ENCODE data around the gene MAPK12.
"Not testable (repeated sequence)": the region's sequence is repeated elsewhere in the genome, so short reads cannot be mapped to it uniquely, and the experiment has no call there.

MAPK12 gene

GRCh38 chr22:50274771-50275170 lies 13.3 kb upstream of the MAPK12 start:
- Histone ChIP-seq H3K9me3 (replicated peaks in 1 of 2; ENCODE audit: control insufficient read depth in 2 of 2, insufficient read depth in 1 of 2, low read depth in 1 of 2, low read length in 2 of 2) (peaks cover 5 to 7% of the 10 kb centered on the region in 2 donors), H2AK5ac (ENCODE audit: low read depth, low read length) (peak overlapping the region; percentile 75), H2BK12ac (ENCODE audit: low read length) (no peak overlapping the region), H3K4me3 (ENCODE audit: low read length in 2 of 2) (no peak overlapping the region), H3K27me3 (ENCODE audit: control insufficient read depth in 3 of 3, insufficient read depth in 3 of 3, low read depth in 1 of 3, low read length in 3 of 3) (peaks cover 0 to 2% (median 0%) of the 10 kb centered on the region in 3 experiments), H2BK15ac (ENCODE audit: low read length) (peak overlapping the region; percentile 49), H4K91ac (ENCODE audit: low read depth, low read length, poor library complexity) (peak overlapping the region; percentile 30), H3K4me1 (ENCODE audit: control insufficient read depth in 2 of 2, insufficient read depth in 1 of 2, low read depth in 1 of 2, low read length in 2 of 2) (peaks cover 20 to 29% of the 10 kb centered on the region in 2 donors), H2BK120ac (ENCODE audit: low read depth, low read length) (no peak overlapping the region), H3K36me3 (replicated peaks in 1 of 2; ENCODE audit: control insufficient read depth in 2 of 2, insufficient read depth in 2 of 2, low read length in 2 of 2) (peaks cover 42 to 58% of the 10 kb centered on the region in 2 donors), H3K23ac (ENCODE audit: low read depth, low read length, poor library complexity) (no peak overlapping the region), H3K14ac (ENCODE audit: low read length) (no peak overlapping the region), H2AFZ (ENCODE audit: low read length) (no peak overlapping the region), H3K18ac (ENCODE audit: low read length) (no peak overlapping the region), H3K79me1 (ENCODE audit: low read depth, low read length) (peaks cover 5% of the 10 kb centered on the region), H3K9ac (ENCODE audit: low read depth, low read length, poor library complexity) (no peak overlapping the region), H3K27ac (replicated peaks; ENCODE audit: low read length) (peak overlapping the region; percentile 39), H4K8ac (ENCODE audit: low read depth, low read length) (no peak overlapping the region), H3K4me2 (ENCODE audit: insufficient read depth, low read length, poor library complexity, severe bottlenecking) (no peak overlapping the region), H2BK5ac (ENCODE audit: low read length) (no peak overlapping the region), H3K4ac (ENCODE audit: low read length) (no peak overlapping the region)
- no CpG with 5 or more reads among the region's 7 CpGs for WGBS, 2 donors (ENCODE audit: extremely low coverage in 2 of 2, insufficient read length in 2 of 2, insufficient replicate concordance in 1 of 2)
- no peak for DNase-seq (ENCODE audit: low spot score)

GRCh38 chr22:50274311-50274710 lies 12.8 kb upstream of the MAPK12 start:
- H3K4me3 ChIP-seq (ENCODE audit: low read length in 2 of 2), result no peak overlapping the region
- no peak overlapping the region for H3K27ac ChIP-seq (replicated peaks; ENCODE audit: low read length)
- H4K8ac ChIP-seq (ENCODE audit: low read depth, low read length), result no peak overlapping the region
- H3K79me1 ChIP-seq (ENCODE audit: low read depth, low read length), result peaks cover 5% of the 10 kb centered on the region
- H2AFZ ChIP-seq (ENCODE audit: low read length), result no peak overlapping the region
- H3K36me3 ChIP-seq (replicated peaks in 1 of 2; ENCODE audit: control insufficient read depth in 2 of 2, insufficient read depth in 2 of 2, low read length in 2 of 2), result peaks cover 37 to 54% of the 10 kb centered on the region in 2 donors
- no peak overlapping the region for H3K4me2 ChIP-seq (ENCODE audit: insufficient read depth, low read length, poor library complexity, severe bottlenecking)
- no peak overlapping the region for H2BK5ac ChIP-seq (ENCODE audit: low read length)
- no CpG with 5 or more reads among the region's 7 CpGs for WGBS, 2 donors (ENCODE audit: extremely low coverage in 2 of 2, insufficient read length in 2 of 2, insufficient replicate concordance in 1 of 2)
- peaks cover 24 to 29% of the 10 kb centered on the region in 2 donors for H3K4me1 ChIP-seq (ENCODE audit: control insufficient read depth in 2 of 2, insufficient read depth in 1 of 2, low read depth in 1 of 2, low read length in 2 of 2)
- H3K9ac ChIP-seq (ENCODE audit: low read depth, low read length, poor library complexity), result no peak overlapping the region
- H3K18ac ChIP-seq (ENCODE audit: low read length), result no peak overlapping the region
- H2BK120ac ChIP-seq (ENCODE audit: low read depth, low read length), result no peak overlapping the region
- H3K14ac ChIP-seq (ENCODE audit: low read length), result no peak overlapping the region
- H4K91ac ChIP-seq (ENCODE audit: low read depth, low read length, poor library complexity), result no peak overlapping the region
- no peak overlapping the region for H2BK12ac ChIP-seq (ENCODE audit: low read length)
- peaks cover 5 to 7% of the 10 kb centered on the region in 2 donors for H3K9me3 ChIP-seq (replicated peaks in 1 of 2; ENCODE audit: control insufficient read depth in 2 of 2, insufficient read depth in 1 of 2, low read depth in 1 of 2, low read length in 2 of 2)
- no peak overlapping the region for H3K23ac ChIP-seq (ENCODE audit: low read depth, low read length, poor library complexity)
- DNase-seq (ENCODE audit: low spot score), result no peak
- H2BK15ac ChIP-seq (ENCODE audit: low read length), result no peak overlapping the region
- H3K27me3 ChIP-seq (ENCODE audit: control insufficient read depth in 3 of 3, insufficient read depth in 3 of 3, low read depth in 1 of 3, low read length in 3 of 3), result peaks cover 0 to 6% (median 0%) of the 10 kb centered on the region in 3 experiments
- H2AK5ac ChIP-seq (ENCODE audit: low read depth, low read length), result no peak overlapping the region
- H3K4ac ChIP-seq (ENCODE audit: low read length), result no peak overlapping the region

GRCh38 chr22:50273781-50274180 lies 12.3 kb upstream of the MAPK12 start:
- not testable (repeated sequence) for H3K4me3 ChIP-seq (ENCODE audit: low read length in 2 of 2); H2AFZ ChIP-seq (ENCODE audit: low read length); H4K8ac ChIP-seq (ENCODE audit: low read depth, low read length); H3K4ac ChIP-seq (ENCODE audit: low read length); H2BK15ac ChIP-seq (ENCODE audit: low read length); H3K27me3 ChIP-seq (ENCODE audit: control insufficient read depth in 3 of 3, insufficient read depth in 3 of 3, low read depth in 1 of 3, low read length in 3 of 3); H3K9me3 ChIP-seq (replicated peaks in 1 of 2; ENCODE audit: control insufficient read depth in 2 of 2, insufficient read depth in 1 of 2, low read depth in 1 of 2, low read length in 2 of 2); H3K18ac ChIP-seq (ENCODE audit: low read length); H3K14ac ChIP-seq (ENCODE audit: low read length); DNase-seq (ENCODE audit: low spot score); H3K79me1 ChIP-seq (ENCODE audit: low read depth, low read length); H2BK12ac ChIP-seq (ENCODE audit: low read length); H3K27ac ChIP-seq (replicated peaks; ENCODE audit: low read length); H2BK120ac ChIP-seq (ENCODE audit: low read depth, low read length); H3K23ac ChIP-seq (ENCODE audit: low read depth, low read length, poor library complexity); H2AK5ac ChIP-seq (ENCODE audit: low read depth, low read length); H4K91ac ChIP-seq (ENCODE audit: low read depth, low read length, poor library complexity); H2BK5ac ChIP-seq (ENCODE audit: low read length); H3K9ac ChIP-seq (ENCODE audit: low read depth, low read length, poor library complexity); H3K4me2 ChIP-seq (ENCODE audit: insufficient read depth, low read length, poor library complexity, severe bottlenecking)
- no CpG with 5 or more reads among the region's 10 CpGs for WGBS, 2 donors (ENCODE audit: extremely low coverage in 2 of 2, insufficient read length in 2 of 2, insufficient replicate concordance in 1 of 2)
- peaks cover 33 to 48% of the 10 kb centered on the region in 2 donors for H3K36me3 ChIP-seq (replicated peaks in 1 of 2; ENCODE audit: control insufficient read depth in 2 of 2, insufficient read depth in 2 of 2, low read length in 2 of 2)
- H3K4me1 ChIP-seq (ENCODE audit: control insufficient read depth in 2 of 2, insufficient read depth in 1 of 2, low read depth in 1 of 2, low read length in 2 of 2), result peaks cover 26 to 29% of the 10 kb centered on the region in 2 donors

GRCh38 chr22:50273352-50273751 lies 11.9 kb upstream of the MAPK12 start:
- WGBS, 2 donors (ENCODE audit: extremely low coverage in 2 of 2, insufficient read length in 2 of 2, insufficient replicate concordance in 1 of 2), result no CpG with 5 or more reads among the region's 11 CpGs
- not testable (repeated sequence) for H3K18ac ChIP-seq (ENCODE audit: low read length)

More at GRCh38 chr22:50273352-50273751, 11.9 kb upstream of the MAPK12 start:
- not testable (repeated sequence) for H3K23ac ChIP-seq (ENCODE audit: low read depth, low read length, poor library complexity); H4K91ac ChIP-seq (ENCODE audit: low read depth, low read length, poor library complexity); H3K27me3 ChIP-seq (ENCODE audit: control insufficient read depth in 3 of 3, insufficient read depth in 3 of 3, low read depth in 1 of 3, low read length in 3 of 3); H2AK5ac ChIP-seq (ENCODE audit: low read depth, low read length); DNase-seq (ENCODE audit: low spot score); H3K9me3 ChIP-seq (replicated peaks in 1 of 2; ENCODE audit: control insufficient read depth in 2 of 2, insufficient read depth in 1 of 2, low read depth in 1 of 2, low read length in 2 of 2); H3K4me2 ChIP-seq (ENCODE audit: insufficient read depth, low read length, poor library complexity, severe bottlenecking); H2AFZ ChIP-seq (ENCODE audit: low read length); H3K79me1 ChIP-seq (ENCODE audit: low read depth, low read length); H4K8ac ChIP-seq (ENCODE audit: low read depth, low read length); H2BK120ac ChIP-seq (ENCODE audit: low read depth, low read length); H2BK5ac ChIP-seq (ENCODE audit: low read length); H2BK12ac ChIP-seq (ENCODE audit: low read length); H3K27ac ChIP-seq (replicated peaks; ENCODE audit: low read length); H3K14ac ChIP-seq (ENCODE audit: low read length); H2BK15ac ChIP-seq (ENCODE audit: low read length); H3K4ac ChIP-seq (ENCODE audit: low read length); H3K9ac ChIP-seq (ENCODE audit: low read depth, low read length, poor library complexity); H3K4me3 ChIP-seq (ENCODE audit: low read length in 2 of 2)
- Histone ChIP-seq H3K36me3 (replicated peaks in 1 of 2; ENCODE audit: control insufficient read depth in 2 of 2, insufficient read depth in 2 of 2, low read length in 2 of 2) (peaks cover 29 to 44% of the 10 kb centered on the region in 2 donors), H3K4me1 (ENCODE audit: control insufficient read depth in 2 of 2, insufficient read depth in 1 of 2, low read depth in 1 of 2, low read length in 2 of 2) (peaks cover 26 to 29% of the 10 kb centered on the region in 2 donors)

Measured in neuronal stem cell (in vitro differentiated cells).